ENCODE data around the gene CORIN. TPM values are rescaled to one million over a fixed set of nuclear protein-coding genes. Genes with fewer than 3 reads are reported as not detected.

CORIN gene
- total RNA-seq, 1 donor from 2014 or later, result not detected

DNA sequence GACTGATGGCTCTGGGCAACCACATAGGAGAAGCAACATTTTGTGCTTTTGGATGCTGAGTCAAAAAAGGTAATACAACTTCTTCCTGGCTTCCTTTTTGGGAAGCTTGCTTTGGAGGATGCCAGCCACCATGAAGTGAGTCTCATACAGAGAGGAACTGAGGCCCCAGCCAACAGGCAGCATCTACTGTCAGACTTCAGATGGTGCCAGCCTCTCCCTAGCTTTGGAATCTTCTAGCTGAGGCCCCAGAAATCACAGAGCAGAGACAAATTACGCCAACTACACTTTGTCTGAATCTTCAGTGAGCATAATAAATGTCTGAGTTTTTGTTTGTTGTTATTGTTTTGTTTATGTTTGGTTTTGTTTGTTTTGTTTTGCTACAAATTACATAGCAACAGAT is 216.7 kb downstream of the CORIN start:
- H3K4me3 ChIP-seq (ENCODE audit: low read depth, low read length), result no peak overlapping the region
- TF ChIP-seq, protein P1, sequence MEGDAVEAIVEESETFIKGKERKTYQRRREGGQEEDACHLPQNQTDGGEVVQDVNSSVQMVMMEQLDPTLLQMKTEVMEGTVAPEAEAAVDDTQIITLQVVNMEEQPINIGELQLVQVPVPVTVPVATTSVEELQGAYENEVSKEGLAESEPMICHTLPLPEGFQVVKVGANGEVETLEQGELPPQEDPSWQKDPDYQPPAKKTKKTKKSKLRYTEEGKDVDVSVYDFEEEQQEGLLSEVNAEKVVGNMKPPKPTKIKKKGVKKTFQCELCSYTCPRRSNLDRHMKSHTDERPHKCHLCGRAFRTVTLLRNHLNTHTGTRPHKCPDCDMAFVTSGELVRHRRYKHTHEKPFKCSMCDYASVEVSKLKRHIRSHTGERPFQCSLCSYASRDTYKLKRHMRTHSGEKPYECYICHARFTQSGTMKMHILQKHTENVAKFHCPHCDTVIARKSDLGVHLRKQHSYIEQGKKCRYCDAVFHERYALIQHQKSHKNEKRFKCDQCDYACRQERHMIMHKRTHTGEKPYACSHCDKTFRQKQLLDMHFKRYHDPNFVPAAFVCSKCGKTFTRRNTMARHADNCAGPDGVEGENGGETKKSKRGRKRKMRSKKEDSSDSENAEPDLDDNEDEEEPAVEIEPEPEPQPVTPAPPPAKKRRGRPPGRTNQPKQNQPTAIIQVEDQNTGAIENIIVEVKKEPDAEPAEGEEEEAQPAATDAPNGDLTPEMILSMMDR (IDR thresholded peaks at IDR 0.05; ENCODE audit: insufficient read depth, low read length, poor library complexity, severe bottlenecking), result no peak
- no peaks in the 10 kb centered on the region for H3K36me3 ChIP-seq (ENCODE audit: control insufficient read depth, insufficient read depth, low read length)
- no peaks in the 10 kb centered on the region for H3K27me3 ChIP-seq (ENCODE audit: control insufficient read depth, insufficient read depth, low read length)
- DNase-seq (ENCODE audit: low read depth), result no peak

DNA sequence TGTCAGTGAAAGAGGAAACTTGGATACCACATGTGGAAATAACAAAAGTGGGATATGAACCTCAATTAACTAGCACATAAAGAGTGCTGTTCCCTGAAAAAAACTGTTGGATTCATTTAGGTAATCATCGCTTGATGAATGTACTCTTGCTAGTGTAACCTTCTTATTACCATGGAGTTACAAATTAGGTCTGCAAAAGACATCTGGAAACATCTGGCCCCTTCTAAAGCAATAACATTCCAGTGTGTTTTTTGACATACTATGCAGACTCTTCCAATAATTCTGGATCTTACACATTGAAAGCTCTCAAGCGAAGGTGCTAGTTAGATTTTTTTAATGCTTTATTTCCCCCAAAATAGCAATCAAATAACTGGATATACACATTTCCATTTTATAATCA is 218.2 kb downstream of the CORIN start:
- TF ChIP-seq, protein P1 (IDR thresholded peaks at IDR 0.05; ENCODE audit: insufficient read depth, low read length, poor library complexity, severe bottlenecking), result no peak
- DNase-seq (ENCODE audit: low read depth), result no peak
- Histone ChIP-seq H3K4me3 (ENCODE audit: low read depth, low read length) (no peak overlapping the region), H3K27me3 (ENCODE audit: control insufficient read depth, insufficient read depth, low read length) (no peaks in the 10 kb centered on the region), H3K36me3 (ENCODE audit: control insufficient read depth, insufficient read depth, low read length) (no peaks in the 10 kb centered on the region)

DNA sequence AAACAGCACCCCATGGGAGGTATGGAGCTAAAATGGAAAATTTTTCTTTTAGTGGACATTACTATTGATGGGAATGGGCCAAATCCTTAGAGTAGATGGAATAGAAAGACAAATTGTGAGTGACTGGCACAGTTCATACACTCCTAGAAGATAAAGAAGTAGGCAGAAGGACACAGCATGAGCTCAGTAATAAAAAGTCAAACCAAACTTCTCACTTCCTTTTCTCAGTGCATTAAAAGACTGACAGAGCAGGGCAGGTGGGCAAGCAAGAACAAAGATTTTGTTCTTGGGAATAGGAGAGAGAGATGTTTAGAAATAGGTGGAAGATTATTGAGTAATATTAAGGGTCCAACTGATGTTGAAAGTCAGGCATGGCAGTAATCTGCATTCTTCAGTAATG is 220.3 kb downstream of the CORIN start:
- no peak overlapping the region for H3K4me3 ChIP-seq (ENCODE audit: low read depth, low read length)
- DNase-seq (ENCODE audit: low read depth), result no peak
- H3K27me3 ChIP-seq (ENCODE audit: control insufficient read depth, insufficient read depth, low read length), result no peaks in the 10 kb centered on the region
- TF ChIP-seq, protein P1 (IDR thresholded peaks at IDR 0.05; ENCODE audit: insufficient read depth, low read length, poor library complexity, severe bottlenecking), result no peak
- H3K36me3 ChIP-seq (ENCODE audit: control insufficient read depth, insufficient read depth, low read length), result no peaks in the 10 kb centered on the region

DNA sequence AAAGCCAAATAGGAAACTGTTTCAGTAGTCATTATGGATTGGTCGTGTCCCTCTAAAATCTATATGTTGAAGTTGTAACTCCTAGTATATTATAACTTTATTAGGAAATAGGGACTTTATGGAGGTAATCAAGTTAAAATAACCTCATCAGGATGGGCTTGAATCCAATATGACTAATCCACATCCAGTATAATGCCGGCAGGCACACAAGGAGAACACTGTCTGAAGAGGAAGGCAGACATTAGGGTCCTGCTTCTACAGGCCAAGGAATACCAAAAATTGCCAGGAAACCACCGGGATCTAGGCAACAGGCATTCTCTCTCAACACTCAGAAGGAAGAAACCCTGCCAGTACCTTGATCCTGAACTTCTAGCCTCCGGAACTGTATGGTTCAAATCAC is 222.5 kb downstream of the CORIN start:
- TF ChIP-seq, protein P1 (IDR thresholded peaks at IDR 0.05; ENCODE audit: insufficient read depth, low read length, poor library complexity, severe bottlenecking), result no peak
- DNase-seq (ENCODE audit: low read depth), result no peak
- Histone ChIP-seq H3K27me3 (ENCODE audit: control insufficient read depth, insufficient read depth, low read length) (no peaks in the 10 kb centered on the region), H3K36me3 (ENCODE audit: control insufficient read depth, insufficient read depth, low read length) (no peaks in the 10 kb centered on the region), H3K4me3 (ENCODE audit: low read depth, low read length) (no peak overlapping the region)

DNA sequence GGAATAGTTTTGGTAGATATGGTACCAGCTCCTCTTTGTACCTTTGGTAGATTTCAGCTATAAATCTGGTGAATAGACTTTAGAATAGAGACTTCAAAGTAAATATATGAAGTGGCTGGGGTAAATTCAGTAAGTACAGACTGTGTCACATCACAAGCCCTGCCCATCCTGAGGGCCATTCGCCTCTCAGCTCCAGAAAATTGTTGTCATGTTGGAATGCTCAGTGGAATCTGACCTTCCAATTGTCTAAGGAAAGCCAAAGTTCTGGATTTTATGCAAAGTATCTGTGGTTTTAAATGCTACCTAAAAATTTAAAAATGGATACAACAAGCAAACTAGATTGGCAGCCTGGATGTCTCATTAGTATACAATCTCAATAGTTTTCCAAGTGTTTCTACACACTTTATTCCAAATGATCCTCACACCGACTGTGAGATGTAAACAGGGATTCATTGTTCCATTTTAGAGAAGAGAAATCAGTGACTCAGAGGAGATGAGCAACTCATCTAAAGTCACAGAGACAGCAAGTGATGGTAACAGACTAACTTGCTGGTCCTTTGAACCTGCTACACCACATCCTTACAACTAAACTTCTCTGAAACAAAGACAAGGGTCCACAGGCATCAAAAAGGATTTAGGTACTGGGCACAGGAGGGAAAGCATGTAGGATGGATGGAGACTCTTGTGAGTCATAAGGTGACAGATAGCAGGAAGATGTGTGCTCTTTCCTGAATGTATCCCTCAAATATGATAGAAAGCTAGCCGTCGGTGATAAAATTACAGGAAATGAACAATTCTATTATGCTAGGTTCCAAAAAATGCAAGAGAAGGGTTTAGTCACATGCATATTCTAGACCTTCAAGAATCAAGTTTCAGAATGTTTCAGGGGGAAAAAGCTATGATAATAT is 225.5 kb downstream of the CORIN start:
- no peaks in the 10 kb centered on the region for H3K36me3 ChIP-seq (ENCODE audit: control insufficient read depth, insufficient read depth, low read length)
- TF ChIP-seq, protein P1 (IDR thresholded peaks at IDR 0.05; ENCODE audit: insufficient read depth, low read length, poor library complexity, severe bottlenecking), result no peak
- DNase-seq (ENCODE audit: low read depth), result no peak
- no peaks in the 10 kb centered on the region for H3K27me3 ChIP-seq (ENCODE audit: control insufficient read depth, insufficient read depth, low read length)
- H3K4me3 ChIP-seq (ENCODE audit: low read depth, low read length), result no peak overlapping the region

DNA sequence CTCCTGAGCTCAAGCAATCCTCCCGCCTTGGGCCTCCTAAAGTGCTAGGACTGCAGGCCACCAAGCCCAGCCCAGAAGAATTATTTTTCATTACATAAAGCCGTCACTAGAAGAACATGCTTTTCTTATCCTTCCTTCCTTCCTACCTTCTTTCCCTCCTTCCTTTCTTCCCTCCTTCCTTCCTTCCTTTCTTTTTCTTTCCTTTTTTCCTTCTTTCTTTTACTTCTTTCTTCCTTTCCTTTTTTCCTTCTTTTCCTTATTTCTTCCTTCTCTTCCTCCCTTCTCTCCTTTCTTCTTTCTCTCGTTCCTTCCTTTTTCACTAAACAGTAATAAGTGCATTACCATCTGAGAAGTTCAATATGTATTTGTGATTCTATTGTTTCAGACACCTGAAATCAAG is 231.4 kb downstream of the CORIN start:
- DNase-seq (ENCODE audit: low read depth), result no peak
- Histone ChIP-seq H3K36me3 (ENCODE audit: control insufficient read depth, insufficient read depth, low read length) (no peaks in the 10 kb centered on the region), H3K4me3 (ENCODE audit: low read depth, low read length) (no peak overlapping the region), H3K27me3 (ENCODE audit: control insufficient read depth, insufficient read depth, low read length) (no peaks in the 10 kb centered on the region)
- TF ChIP-seq, protein P1 (IDR thresholded peaks at IDR 0.05; ENCODE audit: insufficient read depth, low read length, poor library complexity, severe bottlenecking), result no peak
